Ovary (tissue), 3 donors: ENCODE data around the gene TIMP2.

Experiments
- CTCF ChIP-seq, 3 donors: fragments of 450-650 bp in 2 of 3; fragments of 200-600 bp in 1 of 3; IDR thresholded peaks; one replicate each; pipeline versions ENCODE4 v1.5.1 to v1.8.0; 2016 to 2022; ENCODE audit warnings: antibody characterized with exemption in 3 of 3, mild to moderate bottlenecking in 1 of 3
- POLR2A ChIP-seq: fragments of 450-650 bp; IDR thresholded peaks from one replicate; pipeline ENCODE4 v1.6.1; 2017; ENCODE audit warnings: antibody characterized with exemption, mild to moderate bottlenecking, moderate library complexity
- donor health status: DM: no; HTN: no; CAD: no.

GRCh38 chr17:78805301-78805700 lies 119.9 kb downstream of the TIMP2 start:
- TF ChIP-seq CTCF (IDR thresholded peaks at IDR 0.05): no peak
- no peak for TF ChIP-seq POLR2A
